ENCODE measurements around the gene STARD7.

- TF ChIP-seq CTCF (IDR thresholded peaks at IDR 0.05): no peak
- TF ChIP-seq POLR2A (IDR thresholded peaks at IDR 0.05): no peak
Measured at GRCh38 chr2:96180521-96180920, 28.1 kb downstream of the STARD7 start.

Measured in thyroid gland (tissue), 4 donors.